SK-N-SH (cell line): ENCODE measurements around the gene OR6P1. TPM values are rescaled to one million over a fixed set of nuclear protein-coding genes. Genes with fewer than 3 reads are reported as not detected.

Source experiments
- CTCF ChIA-PET: fragments of 300-600, 350-600 bp; formaldehyde crosslinking; extraction: SDS; loops from one replicate; lab custom pipeline; 2021; lab: Yijun Ruan, JAX
- POLR2A ChIA-PET: fragments of 350-600 bp; sonication (Branson Sonifier 250); formaldehyde crosslinking; extraction: SDS; loops from one replicate; lab custom pipeline; 2020; ENCODE audit warnings: antibody characterized with exemption, inconsistent platforms; lab: Yijun Ruan, JAX
- DNase-seq: peaks from one replicate; pipeline ENCODE4 v3.0.0; 2012
- H2AFZ ChIP-seq: fragments of 200-600 bp; sonication (generic); 2 replicates; pipeline ENCODE4 v1.8.1; 2016; ENCODE audit warnings: antibody characterized with exemption, mild to moderate bottlenecking, low read depth
- H3F3A ChIP-seq: fragments of 200-600 bp; sonication (generic); replicated peaks from 2 replicates; pipeline ENCODE3; 2016; ENCODE audit warnings: antibody characterized with exemption, mild to moderate bottlenecking; ENCODE audit not compliant: insufficient read depth
- H3K27ac ChIP-seq, 2 experiments: fragments of 200-500 bp in 1 of 2; fragments of 200-600 bp in 1 of 2; sonication (Bioruptor generic) in 1 of 2; sonication (generic), shearing (Covaris generic) in 1 of 2; 2 replicates each; pipeline versions ENCODE4 v1.5.1 to v1.6.1; 2014 to 2016; ENCODE audit warnings: low read depth in 2 of 2, inconsistent platforms in 1 of 2, low read length in 1 of 2, mild to moderate bottlenecking in 1 of 2, mixed read lengths in 1 of 2
- H3K27me3 ChIP-seq: fragments of 200-600 bp; sonication (generic), shearing (Covaris generic); 2 replicates; pipeline ENCODE4 v1.6.1; 2016; ENCODE audit warnings: mixed run types; ENCODE audit not compliant: insufficient read depth
- H3K36me3 ChIP-seq, 2 experiments: fragments of 200-500 bp in 1 of 2; fragments of 200-600 bp in 1 of 2; sonication (Bioruptor generic) in 1 of 2; sonication (generic) in 1 of 2; replicated peaks in 1 of 2; 2 replicates each; pipeline versions ENCODE3 to v1.5.1; 2014 to 2016; ENCODE audit warnings: low read length in 1 of 2, mild to moderate bottlenecking in 1 of 2; ENCODE audit not compliant: insufficient read depth in 2 of 2, control insufficient read depth in 1 of 2
- H3K4me1 ChIP-seq, 2 experiments: fragments of 200-500 bp in 1 of 2; fragments of 200-600 bp in 1 of 2; sonication (Bioruptor generic) in 1 of 2; sonication (generic), shearing (Covaris generic) in 1 of 2; 2 replicates each; pipeline versions ENCODE4 v1.5.1 to v1.6.1; 2014 to 2016; ENCODE audit warnings: low read depth in 1 of 2, low read length in 1 of 2, mixed run types in 1 of 2; ENCODE audit not compliant: insufficient read depth in 2 of 2, control insufficient read depth in 1 of 2
- H3K4me2 ChIP-seq: fragments of 200-600 bp; sonication (generic), shearing (Covaris generic); 2 replicates; pipeline ENCODE4 v1.6.1; 2017; ENCODE audit warnings: mixed run types
- H3K4me3 ChIP-seq, 2 experiments: fragments of 200-500 bp in 1 of 2; fragments of 200-600 bp in 1 of 2; sonication (Bioruptor generic) in 1 of 2; sonication (generic), shearing (Covaris generic) in 1 of 2; 2 replicates each; pipeline versions ENCODE4 v1.5.1 to v1.8.1; 2014 to 2016; ENCODE audit warnings: low read depth in 2 of 2, inconsistent platforms in 1 of 2, low read length in 1 of 2, mild to moderate bottlenecking in 1 of 2, mixed read lengths in 1 of 2, moderate library complexity in 1 of 2
- H3K79me2 ChIP-seq: fragments of 200-600 bp; sonication (generic); 2 replicates; pipeline ENCODE4 v1.8.1; 2017; ENCODE audit warnings: mild to moderate bottlenecking; ENCODE audit not compliant: insufficient read depth
- H3K9ac ChIP-seq: fragments of 200-600 bp; sonication (generic); 2 replicates; pipeline ENCODE4 v1.6.1; 2017; ENCODE audit warnings: mixed run types
- H3K9me2 ChIP-seq: fragments of 200-600 bp; sonication (generic); 2 replicates; pipeline ENCODE4 v1.6.1; 2017; ENCODE audit warnings: mixed run types
- H3K9me3 ChIP-seq: fragments of 200-600 bp; sonication (generic); 2 replicates; pipeline ENCODE4 v1.6.1; 2017; ENCODE audit warnings: mixed run types, mild to moderate bottlenecking, moderate library complexity
- H4K20me1 ChIP-seq: fragments of 200-600 bp; sonication (generic); 2 replicates; pipeline ENCODE4 v1.6.1; 2017; ENCODE audit warnings: mild to moderate bottlenecking, mixed run types; ENCODE audit not compliant: insufficient read depth
- CHD2 ChIP-seq: fragments of 150-350 bp; IDR thresholded peaks from 2 replicates; pipeline ENCODE4 v1.6.1; 2018; ENCODE audit warnings: low read length; ENCODE audit not compliant: partially characterized antibody
- CTCF ChIP-seq: fragments of 200-600 bp; sonication (generic); IDR thresholded peaks from 2 replicates; pipeline ENCODE4 v1.6.1; 2017; ENCODE audit warnings: antibody characterized with exemption, mild to moderate bottlenecking, moderate library complexity
- ELF1 ChIP-seq: IDR thresholded peaks from 2 replicates; pipeline ENCODE4 v1.4.0; 2012
- EP300 ChIP-seq, 2 experiments: IDR thresholded peaks; 2 replicates each; pipeline versions ENCODE4 v1.4.0 to v1.6.1; 2012; ENCODE audit warnings: borderline replicate concordance in 1 of 2, low read depth in 1 of 2, low read length in 1 of 2
- EZH2phosphoT487 ChIP-seq: fragments of 200-600 bp; sonication (generic); IDR thresholded peaks from 2 replicates; pipeline ENCODE4 v1.6.1; 2017; ENCODE audit warnings: low read depth, mixed run types, mild to moderate bottlenecking, antibody characterized with exemption, moderate library complexity, borderline replicate concordance
- FOSL2 ChIP-seq: IDR thresholded peaks from 2 replicates; pipeline ENCODE4 v1.4.0; 2012; ENCODE audit warnings: low read depth, mild to moderate bottlenecking, moderate library complexity, borderline replicate concordance
- FOXJ3 ChIP-seq: sonication (generic); formaldehyde crosslinking; IDR thresholded peaks from 2 replicates; pipeline ENCODE4 v1.5.1; 2020; ENCODE audit warnings: mild to moderate bottlenecking, missing genetic modification reagents
- GABPA ChIP-seq: IDR thresholded peaks from 2 replicates; pipeline ENCODE4 v1.4.0; 2012; ENCODE audit warnings: low read depth, mild to moderate bottlenecking
- IRF3 ChIP-seq: fragments of 150-350 bp; IDR thresholded peaks from 2 replicates; pipeline ENCODE4 v1.6.1; 2016; ENCODE audit warnings: mild to moderate bottlenecking, low read depth, low read length
- JUND ChIP-seq: IDR thresholded peaks from 2 replicates; pipeline ENCODE4 v1.4.0; 2012
- MEF2A ChIP-seq: IDR thresholded peaks from 2 replicates; pipeline ENCODE4 v1.4.0; 2012; ENCODE audit warnings: low read depth, borderline replicate concordance
- MXI1 ChIP-seq: IDR thresholded peaks from 2 replicates; pipeline ENCODE4 v1.6.1; 2012; ENCODE audit warnings: mild to moderate bottlenecking, low read depth, low read length, improper control_type of control experiment
- NFIC ChIP-seq: IDR thresholded peaks from 2 replicates; pipeline ENCODE4 v1.4.0; 2012; ENCODE audit warnings: borderline replicate concordance
- NRF1 ChIP-seq: IDR thresholded peaks from 2 replicates; pipeline ENCODE4 v1.6.1; 2012; ENCODE audit warnings: low read depth, mild to moderate bottlenecking, low read length
- POLR2AphosphoS5 ChIP-seq: IDR thresholded peaks from 2 replicates; pipeline ENCODE4 v1.6.1; 2012; ENCODE audit warnings: low read depth, low read length
- RCOR1 ChIP-seq: fragments of 150-350 bp; IDR thresholded peaks from 2 replicates; pipeline ENCODE4 v1.6.1; 2017; ENCODE audit warnings: antibody characterized with exemption, low read length
- RFX5 ChIP-seq: IDR thresholded peaks from 2 replicates; pipeline ENCODE4 v1.6.1; 2012; ENCODE audit warnings: mild to moderate bottlenecking, improper control_type of control experiment, low read length
- RXRA ChIP-seq: IDR thresholded peaks from 2 replicates; pipeline ENCODE4 v1.4.0; 2012; ENCODE audit warnings: low read depth, mild to moderate bottlenecking, borderline replicate concordance
- SIN3A ChIP-seq: IDR thresholded peaks from 2 replicates; pipeline ENCODE4 v1.6.1; 2012; ENCODE audit warnings: low read depth, mild to moderate bottlenecking, low read length, moderate library complexity, borderline replicate concordance
- SMC3 ChIP-seq: IDR thresholded peaks from 2 replicates; pipeline ENCODE4 v1.6.1; 2012; ENCODE audit warnings: low read depth, low read length, improper control_type of control experiment
- TAF1 ChIP-seq: IDR thresholded peaks from 2 replicates; pipeline ENCODE4 v1.6.1; 2012; ENCODE audit warnings: low read depth, mild to moderate bottlenecking, low read length, moderate library complexity, borderline replicate concordance
- TEAD4 ChIP-seq: IDR thresholded peaks from 2 replicates; pipeline ENCODE4 v1.4.0; 2012; ENCODE audit warnings: mild to moderate bottlenecking, borderline replicate concordance; ENCODE audit not compliant: insufficient read depth
- WGBS: methylation state at CpG from one replicate; pipeline ENCODE4 v1.1.6; 2017; ENCODE audit warnings: low lambda C conversion rate; 5-methylcytosine and 5-hydroxymethylcytosine counted together
- polyA plus RNA-seq, 3 experiments: library from polyadenylated mRNA; depleted of rRNA; stranded (reverse); fragments of >200 nt; gene quantifications; 2 replicates each; pipeline ENCODE4 v1.2.3, GENCODE V29; 2012
- TF ChIP-seq, protein P1 (sequence below): IDR thresholded peaks from 2 replicates; pipeline ENCODE4 v1.4.0; 2012; ENCODE audit warnings: low read depth
- TF ChIP-seq, protein P2 (sequence below): IDR thresholded peaks from 2 replicates; pipeline ENCODE4 v1.4.0; 2012; ENCODE audit warnings: low read depth, borderline replicate concordance

Gene OR6P1
- polyA plus RNA-seq, 1 of the 3 experiments (the other 2 are of a cell fraction), result not detected

DNA sequence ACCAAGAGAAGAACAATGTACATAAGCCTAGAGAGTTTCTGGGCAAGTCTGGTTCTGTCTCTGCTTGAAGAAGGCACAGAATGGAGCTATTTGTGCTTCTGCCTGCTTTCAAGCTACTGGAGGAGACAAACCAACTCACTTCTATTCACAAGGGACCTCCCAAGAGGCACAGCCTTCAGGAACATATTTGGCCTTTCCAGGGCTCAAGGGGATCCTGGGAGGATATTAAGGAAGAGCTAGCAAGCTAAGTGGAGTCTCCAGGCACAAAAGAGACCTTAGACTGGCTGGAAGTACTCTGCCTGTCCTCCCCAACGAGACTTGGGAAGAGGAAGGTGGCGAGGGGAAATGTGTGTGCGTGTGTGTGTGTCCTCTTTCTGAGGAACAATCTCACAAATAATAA lies 16.0 kb downstream of the OR6P1 start, which contains the start of gene OR6Y1:
Gene OR6Y1 (minus strand): TSS at position 54 of the 400 bp plus-strand sequence. CDS start 6,300 bp downstream, outside the sequence.
- ChIA-PET CTCF (no interaction called here), POLR2A (no interaction called here)
- no peaks in the 10 kb centered on the region for H3K27me3 ChIP-seq
- no peak within 1 kb of the TSS; a peak in 1 of 4 replicates for H3K4me3 ChIP-seq
- H3K4me1 ChIP-seq, result no peaks in the 10 kb centered on the region; a peak in 1 of 4 replicates
- H3K36me3 ChIP-seq, result no peaks in the 10 kb centered on the region
- DNase-seq, result no peak
- TF ChIP-seq CHD2 (no peak), FOSL2 (no peak), ELF1 (no peak), TEAD4 (no peak), RCOR1 (no peak), JUND (no peak), IRF3 (no peak), NRF1 (no peak), NFIC (no peak), MEF2A (no peak)
- no peak within 1 kb of the TSS for H3K9ac ChIP-seq
- no peak within 1 kb of the TSS for H2AFZ ChIP-seq
- no peaks in the 10 kb centered on the region for H3K9me3 ChIP-seq
- no peak within 1 kb of the TSS for H3K27ac ChIP-seq
- H3F3A ChIP-seq, result no peaks in the 10 kb centered on the region
- no peak within 1 kb of the TSS for H3K4me2 ChIP-seq
- H4K20me1 ChIP-seq, result no peaks in the 10 kb centered on the region
- 0% methylated on average over 3 of the region's 3 CpGs for WGBS
- no peaks in the 10 kb centered on the region; the same call in 1 of the 2 replicates for H3K9me2 ChIP-seq
- no peaks in the 10 kb centered on the region for H3K79me2 ChIP-seq

GRCh38 chr1:158552296-158552695 lies 18.1 kb downstream of the OR6P1 start:
- Histone ChIP-seq H3K9ac (no peak overlapping the region), H3K9me2 (no peaks in the 10 kb centered on the region; the same call in 1 of the 2 replicates), H3K36me3 (no peaks in the 10 kb centered on the region), H3K9me3 (no peaks in the 10 kb centered on the region), H3K79me2 (no peaks in the 10 kb centered on the region), H3K4me3 (no peak overlapping the region), H2AFZ (no peak overlapping the region), H3K4me2 (no peak overlapping the region), H3F3A (no peaks in the 10 kb centered on the region), H4K20me1 (no peaks in the 10 kb centered on the region), H3K27ac (no peak overlapping the region), H3K27me3 (no peaks in the 10 kb centered on the region), H3K4me1 (no peaks in the 10 kb centered on the region; a peak in 1 of 4 replicates)
- DNase-seq, result no peak
- ChIA-PET POLR2A (no interaction called here), CTCF (interaction anchor here (0.8 to 0.9 kb wide), 2 partner anchors 8 to 11 kb away, joined by 3 read pairs; no protein-coding TSS in a partner anchor)
- 5% methylated on average over 1 of the region's 1 CpG for WGBS
- TF ChIP-seq EP300 (IDR thresholded peaks at IDR 0.05; ENCODE audit: borderline replicate concordance in 1 of 2, low read depth in 1 of 2, low read length in 1 of 2), result no peak
- TF ChIP-seq RFX5, result no peak
- TF ChIP-seq RCOR1, result no peak
- no peak for TF ChIP-seq CTCF
- TF ChIP-seq TEAD4, result no peak
- TF ChIP-seq MEF2A, result no peak
- no peak for TF ChIP-seq SMC3
- no peak for TF ChIP-seq GABPA
- no peak for TF ChIP-seq SIN3A
- no peak for TF ChIP-seq CHD2
- TF ChIP-seq, protein P1, sequence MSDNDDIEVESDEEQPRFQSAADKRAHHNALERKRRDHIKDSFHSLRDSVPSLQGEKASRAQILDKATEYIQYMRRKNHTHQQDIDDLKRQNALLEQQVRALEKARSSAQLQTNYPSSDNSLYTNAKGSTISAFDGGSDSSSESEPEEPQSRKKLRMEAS, result no peak
- TF ChIP-seq RXRA, result no peak
- TF ChIP-seq TAF1, result no peak
- TF ChIP-seq NFIC, result no peak
- no peak for TF ChIP-seq EZH2phosphoT487
- TF ChIP-seq FOXJ3, result no peak
- TF ChIP-seq, protein P2, sequence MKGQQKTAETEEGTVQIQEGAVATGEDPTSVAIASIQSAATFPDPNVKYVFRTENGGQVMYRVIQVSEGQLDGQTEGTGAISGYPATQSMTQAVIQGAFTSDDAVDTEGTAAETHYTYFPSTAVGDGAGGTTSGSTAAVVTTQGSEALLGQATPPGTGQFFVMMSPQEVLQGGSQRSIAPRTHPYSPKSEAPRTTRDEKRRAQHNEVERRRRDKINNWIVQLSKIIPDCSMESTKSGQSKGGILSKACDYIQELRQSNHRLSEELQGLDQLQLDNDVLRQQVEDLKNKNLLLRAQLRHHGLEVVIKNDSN, result no peak
- TF ChIP-seq ELF1, result no peak
- TF ChIP-seq POLR2AphosphoS5, result no peak
- no peak for TF ChIP-seq MXI1
